ENCODE data around the gene ZNF562. TPM values are rescaled to one million over a fixed set of nuclear protein-coding genes. Genes with fewer than 3 reads are reported as not detected.

The ZNF562 gene
- total and polyA plus RNA-seq, 2 donors (not counting 3 experiments of a cell fraction or from before 2014, with no cell fraction given), result 6.3 to 27.0 TPM

- Histone ChIP-seq H3K27ac (ENCODE audit: insufficient read depth, low read depth, low read length) (no peak overlapping the region), H3K4me3 (replicated peaks in 1 of 3; ENCODE audit: insufficient read depth in 1 of 3, low read depth in 1 of 3, low read length in 3 of 3) (no peak overlapping the region), H3K27me3 (ENCODE audit: control insufficient read depth in 2 of 2, insufficient read depth in 2 of 2, low read length in 2 of 2) (no peaks in the 10 kb centered on the region), H3K36me3 (ENCODE audit: control insufficient read depth in 2 of 2, extremely low read depth in 1 of 2, insufficient read depth in 2 of 2, low read length in 2 of 2) (no peaks in the 10 kb centered on the region), H3K4me1 (ENCODE audit: control insufficient read depth, extremely low read depth, insufficient read depth, low read length) (no peaks in the 10 kb centered on the region), H3K9me3 (replicated peaks; ENCODE audit: control insufficient read depth, insufficient read depth, low read length) (no peaks in the 10 kb centered on the region), H4K20me1 (replicated peaks; ENCODE audit: control insufficient read depth, extremely low read depth, insufficient read depth, low read length) (peaks cover 3% of the 10 kb centered on the region), H3K9me1 (replicated peaks; ENCODE audit: control insufficient read depth, extremely low read depth, insufficient read depth, low read length) (no peaks in the 10 kb centered on the region), H3K4me2 (ENCODE audit: insufficient read depth, low read length) (no peak overlapping the region), H3K79me2 (ENCODE audit: control insufficient read depth, insufficient read depth, low read length) (peaks cover 99% of the 10 kb centered on the region), H2AFZ (ENCODE audit: low read depth, low read length) (no peak overlapping the region), H3K9ac (replicated peaks; ENCODE audit: extremely low read depth, insufficient read depth, low read length) (no peak overlapping the region)
- ChIA-PET CTCF (no interaction called here), POLR2A (no interaction called here)
- dilution Hi-C loops (cut with MboI; ENCODE audit: extremely low pct_ligation_motif_present, low sequenced_read_pairs), result no loop called here
- TF ChIP-seq JUN (IDR thresholded peaks at IDR 0.05; ENCODE audit: borderline replicate concordance, insufficient read depth, insufficient read length, low read depth), result no peak
- no peak for TF ChIP-seq POLR2AphosphoS5 (IDR thresholded peaks at IDR 0.05; ENCODE audit: insufficient read depth, low read depth, low read length)
- TF ChIP-seq FOS (IDR thresholded peaks at IDR 0.05; ENCODE audit: borderline replicate concordance, insufficient read depth, low read length), result no peak
- TF ChIP-seq MAX (IDR thresholded peaks at IDR 0.05; ENCODE audit: insufficient read depth, insufficient read length), result no peak
- TF ChIP-seq POLR2A (IDR thresholded peaks at IDR 0.05; ENCODE audit: low read depth, low read length), result no peak
- no peak for TF ChIP-seq CTCF (IDR thresholded peaks at IDR 0.05; ENCODE audit: extremely low read depth in 1 of 2, insufficient read depth in 1 of 2, low read depth in 1 of 2, low read length in 2 of 2)
- no peak for TF ChIP-seq GATA2 (IDR thresholded peaks at IDR 0.05; ENCODE audit: insufficient read depth, insufficient read length, low read depth, low read length)
- TF ChIP-seq MYC (IDR thresholded peaks at IDR 0.05; ENCODE audit: low read depth, low read length), result no peak
- DNase-seq (ENCODE audit: low read depth, low spot score) (no peak), FAIRE-seq (no peak)
- intact Hi-C loops (cut with micrococcal nuclease), result no loop called here
- no TSS peak for BruUV-seq (replicated peaks)
Observed at GRCh38 chr19:9667898-9668297, 7.0 kb downstream of the ZNF562 start.

Data from endothelial cell of umbilical vein (primary cell).